ENCODE measurements around the gene HACD2.

The HACD2 gene

GRCh38 chr3:123447416-123447748 is 137.5 kb downstream of the HACD2 start:
- DNase-seq (ENCODE audit: low spot score): no peak

- no peak for DNase-seq (ENCODE audit: low spot score)
These were observed 138.2 kb downstream of the HACD2 start for GRCh38 chr3:123446610-123447109.

- no peak for DNase-seq (ENCODE audit: low spot score)
These were observed 138.6 kb downstream of the HACD2 start for GRCh38 chr3:123446210-123446609.

- no peak for DNase-seq (ENCODE audit: low spot score)
These were observed 139.2 kb downstream of the HACD2 start for GRCh38 chr3:123445702-123446101.

- no peak for DNase-seq (ENCODE audit: low spot score)
These were observed 140.1 kb downstream of the HACD2 start for GRCh38 chr3:123444744-123445143.

- no peak for DNase-seq (ENCODE audit: low spot score)
These were observed 140.8 kb downstream of the HACD2 start for GRCh38 chr3:123444023-123444422.

GRCh38 chr3:123442908-123443307 is 141.9 kb downstream of the HACD2 start:
- no peak for DNase-seq (ENCODE audit: low spot score)

- no peak for DNase-seq (ENCODE audit: low spot score)
These were observed 142.7 kb downstream of the HACD2 start for GRCh38 chr3:123442125-123442524.

Data from CD4-positive, alpha-beta T cell treated with Interleukin-6 at 100 ng/mL for 8 hours (primary cell).